Measurements from ENCODE around the gene SF3B4.
"Not testable (repeated sequence)": the region's sequence is repeated elsewhere in the genome, so short reads cannot be mapped to it uniquely, and the experiment has no call there.

SF3B4 gene

DNA sequence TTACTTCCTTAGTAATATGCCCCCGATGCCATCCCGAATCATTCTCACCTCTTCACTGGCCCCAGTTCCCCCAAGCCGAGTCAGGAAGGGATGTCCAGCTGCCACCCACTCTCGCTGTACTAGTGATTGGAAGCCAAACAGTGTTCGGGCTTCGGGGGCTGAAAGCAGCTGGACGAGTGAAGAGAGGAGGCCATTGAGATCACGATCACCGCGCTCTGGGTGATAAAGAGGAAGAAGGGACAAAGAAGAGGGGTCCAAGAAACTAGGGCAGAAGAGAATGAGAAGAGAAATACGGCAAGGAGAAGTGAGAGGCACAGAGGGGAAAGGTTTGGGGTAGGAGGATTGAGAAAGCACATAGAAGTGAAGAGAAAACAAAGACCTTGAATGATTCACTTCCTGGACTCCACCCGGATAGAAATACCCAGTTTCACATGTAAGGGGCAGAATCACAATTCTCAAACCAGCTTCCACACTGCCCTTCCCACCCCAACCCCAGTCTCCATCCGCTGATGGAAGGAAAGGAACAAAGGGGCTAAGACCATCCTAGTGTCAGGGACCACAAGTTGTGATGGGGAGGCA lies 3.7 kb upstream of the SF3B4 start:
- DNase-seq, result no peak

DNA sequence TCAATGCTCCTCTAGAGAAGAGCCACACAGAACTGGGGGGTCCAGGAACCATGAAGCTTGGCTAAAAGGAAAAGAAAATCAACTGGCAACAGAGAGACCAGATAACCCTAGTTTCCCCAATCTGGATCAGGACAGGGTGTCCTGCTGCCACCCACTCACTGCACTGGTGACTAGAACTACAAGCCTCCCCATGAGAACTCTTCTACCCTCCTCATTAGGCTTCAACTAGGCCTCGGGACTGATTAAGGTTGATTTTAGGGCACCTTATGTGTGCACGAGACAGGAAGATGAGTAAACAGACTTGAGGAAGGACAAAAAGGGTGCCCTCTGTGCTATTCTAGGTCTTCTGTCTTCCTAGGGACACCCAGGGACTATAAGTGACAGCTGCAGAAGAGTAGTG lies 2.3 kb upstream of the SF3B4 start:
- no peak for DNase-seq

DNA sequence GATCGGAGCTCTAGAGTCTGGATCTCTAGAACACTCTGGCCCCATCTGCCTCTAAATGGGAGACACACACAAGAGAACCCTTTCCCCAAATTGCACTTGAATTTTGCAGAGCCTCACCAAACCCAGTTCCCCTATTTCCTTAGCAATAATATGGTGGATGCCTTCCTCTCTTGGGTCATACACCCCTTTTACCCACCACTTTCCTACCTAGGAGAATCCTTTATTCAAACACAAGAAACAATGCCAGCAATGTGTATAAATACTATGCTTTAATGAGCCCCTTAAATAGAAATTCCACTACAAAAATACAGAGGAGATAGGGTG lies 760 bp upstream of the SF3B4 start:
- DNase-seq, result no peak

DNA sequence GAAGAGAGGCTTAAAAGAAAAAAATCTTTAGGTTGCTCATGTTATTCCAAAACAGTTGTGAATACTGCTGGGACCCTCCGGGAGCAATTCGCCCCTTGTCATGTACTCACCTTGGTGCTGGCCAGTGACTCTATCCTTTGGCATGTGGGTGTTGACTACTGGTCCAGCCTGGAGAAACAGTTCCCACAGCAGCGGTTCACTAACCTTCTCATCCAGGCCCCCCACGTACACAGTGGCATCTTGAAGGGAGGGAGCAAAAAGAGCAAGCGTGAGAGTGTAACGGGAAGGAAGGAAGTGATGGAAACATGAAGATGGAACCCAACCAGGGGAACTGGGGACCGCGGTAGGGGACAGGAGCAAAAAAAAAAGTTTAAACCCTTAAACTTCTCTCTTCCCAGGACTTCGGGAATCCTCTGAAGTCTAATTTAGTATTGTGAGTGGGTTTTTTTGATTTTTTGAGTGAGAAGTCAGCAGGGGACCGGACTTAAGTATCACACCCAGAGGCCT lies 494 bp downstream of the SF3B4 start:
- no peak for DNase-seq

DNA sequence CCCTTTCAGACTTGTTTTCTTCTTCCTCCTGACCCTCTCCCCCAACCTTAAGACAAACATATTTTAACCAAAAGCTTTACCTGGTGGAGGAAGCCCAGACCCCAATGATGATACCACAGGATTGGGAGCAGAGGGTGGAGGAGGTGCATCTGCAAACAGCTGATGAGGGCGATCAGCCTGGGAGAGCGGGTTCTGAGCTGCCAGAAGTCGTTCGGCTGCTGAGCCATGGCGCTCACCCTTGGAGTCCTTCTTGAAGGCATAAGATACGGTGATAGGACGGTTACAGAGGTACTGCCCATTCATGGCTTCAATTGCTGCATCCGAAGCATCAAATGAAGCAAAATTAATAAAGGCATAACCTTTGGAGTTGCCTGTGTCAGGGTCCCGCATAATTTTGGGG lies 1.3 kb downstream of the SF3B4 start:
- no peak for DNase-seq

DNA sequence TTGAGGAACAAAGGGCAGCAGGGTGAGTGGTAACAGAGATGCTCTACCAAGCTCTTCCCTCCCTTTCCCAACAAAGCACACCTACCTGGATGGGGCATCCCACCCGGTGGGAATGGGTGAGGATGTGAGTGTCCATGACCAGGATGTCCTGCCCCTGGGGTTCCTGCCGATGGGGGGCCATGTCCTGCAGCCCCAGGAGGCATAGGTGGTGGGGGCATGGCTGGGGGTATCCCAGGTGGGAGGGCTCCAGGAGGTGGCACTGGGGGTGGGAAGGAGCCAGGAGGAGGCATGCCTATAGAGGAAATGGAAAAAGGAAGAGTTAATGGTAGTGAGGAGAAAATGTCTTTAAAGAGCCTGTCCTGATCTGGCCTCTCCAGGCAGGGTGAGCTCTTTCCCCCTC lies 1.9 kb downstream of the SF3B4 start:
- DNase-seq, result no peak

DNA sequence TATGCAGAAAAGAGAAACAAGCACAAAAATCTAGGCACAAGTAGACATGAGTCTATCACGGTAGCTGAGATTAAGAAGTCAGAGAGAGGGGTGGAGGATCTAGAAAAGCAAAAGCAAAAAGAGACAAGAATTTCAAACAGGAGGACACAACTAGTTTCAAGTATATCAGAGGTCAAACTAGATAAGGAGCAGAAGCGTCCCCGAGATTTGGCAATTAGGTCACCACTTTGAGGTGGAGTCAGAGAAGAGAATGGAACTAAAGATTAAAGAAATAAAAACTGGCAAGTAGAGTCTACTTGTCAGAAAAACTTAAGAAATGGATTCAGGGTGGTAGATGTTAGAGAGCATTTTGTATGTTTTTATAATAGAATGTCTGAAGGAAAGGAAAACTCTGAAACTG lies 2.3 kb downstream of the SF3B4 start:
- DNase-seq, result peak; percentile 57

DNA sequence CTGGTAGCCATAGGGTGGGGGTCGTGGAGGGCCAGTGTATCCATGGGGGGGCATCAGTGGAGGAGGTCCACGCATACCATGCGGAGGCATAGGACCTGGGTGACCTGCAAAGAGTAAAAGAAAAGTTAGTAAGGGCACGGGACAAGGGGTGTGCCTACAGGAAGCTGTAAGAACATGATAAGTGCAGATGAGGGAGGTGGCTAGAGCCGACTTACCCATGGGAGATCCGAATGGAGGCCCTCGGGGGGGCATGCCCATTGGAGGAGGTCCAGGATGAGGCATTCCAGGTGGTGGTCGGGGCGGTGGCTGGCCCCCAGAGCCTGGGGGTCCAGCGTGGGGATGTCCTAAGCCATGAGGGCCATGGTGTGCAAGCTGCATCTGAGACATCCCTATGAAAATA lies 4.0 kb downstream of the SF3B4 start:
- peak; percentile 86 for DNase-seq

DNA sequence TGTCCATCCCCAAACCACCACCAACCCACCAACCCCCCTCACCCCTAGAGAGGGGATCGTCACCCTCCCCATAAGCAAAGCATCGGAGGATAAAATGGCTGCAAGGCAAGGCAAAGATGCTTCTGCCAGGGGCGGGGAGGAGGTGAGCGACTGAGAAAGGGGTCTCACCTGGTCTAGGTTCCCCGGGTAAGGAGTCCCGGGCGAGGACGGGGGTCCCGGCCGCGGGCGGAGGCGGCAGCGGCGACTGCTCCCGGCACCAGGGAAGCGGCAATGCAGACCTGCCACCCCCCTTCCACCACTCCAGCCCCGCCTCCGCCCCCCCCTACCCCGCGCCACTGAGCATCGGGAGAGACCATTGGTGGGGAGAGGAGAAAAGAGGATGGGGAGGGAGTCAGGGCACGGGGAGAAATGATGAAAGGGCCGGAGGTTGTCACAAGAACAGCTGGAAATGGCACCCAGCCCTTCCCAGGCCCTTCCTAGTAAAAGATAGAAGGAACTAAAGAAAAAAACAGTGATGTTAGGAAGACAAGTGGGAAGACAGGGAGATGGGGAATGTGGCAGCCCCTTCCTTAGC lies 9.9 kb downstream of the SF3B4 start, which contains the start of gene SV2A:
TSS of gene SV2A (minus strand) at position 274 of the 574 bp plus-strand sequence. CDS start 4,004 bp downstream, outside the sequence.
- peak; percentile 49 for DNase-seq

DNA sequence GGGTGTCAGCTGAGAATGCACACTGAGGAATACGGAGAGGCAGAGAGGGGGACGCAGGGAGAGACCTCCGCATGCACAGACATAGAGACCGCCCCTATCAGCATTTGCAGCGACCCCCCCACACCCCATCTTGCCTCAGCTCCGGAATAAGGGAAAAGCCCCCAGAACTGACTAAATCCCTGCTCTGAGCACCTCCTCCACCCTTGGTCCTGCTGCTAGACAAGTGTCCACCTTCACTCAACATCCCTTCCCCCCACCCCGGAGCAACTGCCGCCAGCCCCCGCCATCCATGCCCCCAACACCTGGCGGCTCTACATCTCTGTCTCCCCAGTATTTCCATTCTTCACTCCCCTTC lies 10.7 kb downstream of the SF3B4 start:
- DNase-seq, result no peak

DNA sequence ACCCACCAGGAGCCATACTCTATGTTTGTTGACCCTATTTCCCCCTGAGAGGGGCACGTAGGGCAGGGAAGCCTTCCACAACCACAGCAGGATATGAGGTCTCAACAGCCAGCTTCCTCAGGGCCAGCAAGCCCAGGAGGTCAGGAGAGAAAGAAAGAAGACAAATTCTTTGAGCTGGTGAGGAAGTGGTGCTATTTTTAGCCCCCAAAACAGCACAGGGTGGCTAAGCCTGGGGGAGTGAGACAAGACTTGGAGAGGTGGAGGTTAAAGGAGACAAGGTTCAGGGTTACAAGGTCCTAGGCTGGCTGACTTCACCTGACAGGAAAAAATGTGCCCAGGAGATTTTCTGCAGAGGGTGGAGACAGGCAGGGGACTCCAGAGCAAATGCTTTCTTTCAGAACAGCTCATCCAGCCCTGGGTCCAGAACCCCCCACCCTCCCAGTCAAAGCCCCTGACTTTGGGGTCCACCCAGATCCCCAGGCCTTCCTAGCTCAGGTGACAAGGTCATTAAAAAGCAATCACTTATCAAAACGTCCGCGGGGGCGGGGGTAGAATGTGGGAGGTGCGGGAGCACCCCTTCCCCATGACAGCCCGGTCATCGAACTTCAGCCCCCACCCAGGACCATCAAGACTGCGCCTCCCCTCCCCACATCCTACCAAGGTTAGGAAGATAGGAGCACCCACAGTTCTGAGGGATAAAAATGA lies 11.3 kb downstream of the SF3B4 start:
- no peak for DNase-seq

DNA sequence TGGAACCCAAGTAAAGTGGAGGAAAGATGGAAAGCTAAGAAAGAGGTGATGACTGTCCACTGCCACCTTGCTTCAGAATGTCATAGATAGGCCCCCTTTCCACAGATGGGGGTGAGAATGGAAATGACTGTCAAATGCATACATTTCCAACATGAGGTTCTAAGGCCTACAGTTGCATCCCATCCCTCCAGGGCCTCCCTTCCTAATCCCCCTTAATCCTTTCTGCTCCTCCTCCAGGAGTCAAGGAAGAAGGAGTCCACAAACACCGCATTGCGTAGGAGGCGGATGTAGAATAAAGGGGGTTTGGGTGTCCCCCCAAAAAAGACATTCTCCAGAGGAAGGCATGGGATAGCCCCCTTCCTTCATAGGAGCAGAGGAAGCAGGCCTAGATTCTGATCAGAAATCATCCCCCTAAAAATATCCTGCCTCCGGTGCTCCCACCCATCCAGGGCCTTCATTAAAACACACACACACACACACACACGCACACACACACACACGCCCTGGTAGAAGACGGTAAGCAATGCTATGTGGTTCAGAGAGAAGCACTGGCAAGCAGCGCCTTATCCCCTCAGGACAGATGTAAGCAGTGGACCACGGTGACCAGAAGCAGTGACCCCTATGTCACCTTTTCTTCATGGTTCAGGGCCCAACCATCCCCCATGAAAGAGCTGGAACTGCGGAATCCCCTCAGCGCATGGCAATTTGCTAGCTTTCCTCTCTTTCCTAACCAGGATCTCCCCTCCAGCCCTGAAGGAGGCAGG lies 12.0 kb downstream of the SF3B4 start:
- no peak for DNase-seq

DNA sequence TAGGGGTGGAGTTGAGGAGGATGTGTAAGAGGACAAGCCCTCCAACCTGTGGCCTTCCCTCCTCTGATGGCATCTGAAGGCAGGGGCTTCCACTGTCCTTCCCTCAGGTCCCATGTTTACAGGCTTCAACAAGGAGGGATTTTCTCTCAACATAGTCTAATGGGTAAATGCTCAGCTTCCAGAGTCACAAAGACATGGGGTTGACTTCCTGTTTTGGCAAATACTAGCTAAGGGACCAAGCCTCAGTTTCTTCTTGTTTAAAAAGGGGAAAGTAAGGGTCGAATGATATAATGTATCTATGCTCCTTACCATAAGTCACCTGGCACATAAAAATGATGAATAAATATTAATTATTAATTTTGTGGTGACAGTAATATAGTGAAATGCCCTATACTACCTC lies 13.1 kb downstream of the SF3B4 start:
- no peak for DNase-seq

DNA sequence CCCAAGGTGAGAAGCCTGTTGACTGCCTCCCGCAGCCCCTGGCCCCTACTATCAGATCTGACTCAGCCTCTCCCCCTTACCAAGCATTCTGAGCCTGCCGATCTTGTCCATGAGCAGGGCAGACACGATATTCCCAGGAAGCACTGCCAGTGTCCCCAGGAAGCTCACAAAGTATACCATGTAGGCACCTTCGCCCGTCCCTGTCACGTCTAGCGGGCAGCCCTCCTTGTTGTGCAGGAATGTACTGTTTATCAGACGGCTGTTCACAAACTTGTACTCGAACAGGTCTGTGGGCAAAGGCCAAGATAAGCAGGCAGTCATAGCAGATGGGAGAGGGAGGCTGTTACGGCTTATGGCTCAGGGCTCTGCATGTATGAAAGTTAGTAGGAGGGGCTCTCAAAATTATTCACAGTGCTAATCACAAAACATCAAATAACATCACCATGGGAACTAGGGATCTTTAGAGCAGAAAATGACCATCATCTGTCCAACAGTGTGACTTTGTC lies 21.0 kb downstream of the SF3B4 start:
- peak; percentile 78 for DNase-seq

DNA sequence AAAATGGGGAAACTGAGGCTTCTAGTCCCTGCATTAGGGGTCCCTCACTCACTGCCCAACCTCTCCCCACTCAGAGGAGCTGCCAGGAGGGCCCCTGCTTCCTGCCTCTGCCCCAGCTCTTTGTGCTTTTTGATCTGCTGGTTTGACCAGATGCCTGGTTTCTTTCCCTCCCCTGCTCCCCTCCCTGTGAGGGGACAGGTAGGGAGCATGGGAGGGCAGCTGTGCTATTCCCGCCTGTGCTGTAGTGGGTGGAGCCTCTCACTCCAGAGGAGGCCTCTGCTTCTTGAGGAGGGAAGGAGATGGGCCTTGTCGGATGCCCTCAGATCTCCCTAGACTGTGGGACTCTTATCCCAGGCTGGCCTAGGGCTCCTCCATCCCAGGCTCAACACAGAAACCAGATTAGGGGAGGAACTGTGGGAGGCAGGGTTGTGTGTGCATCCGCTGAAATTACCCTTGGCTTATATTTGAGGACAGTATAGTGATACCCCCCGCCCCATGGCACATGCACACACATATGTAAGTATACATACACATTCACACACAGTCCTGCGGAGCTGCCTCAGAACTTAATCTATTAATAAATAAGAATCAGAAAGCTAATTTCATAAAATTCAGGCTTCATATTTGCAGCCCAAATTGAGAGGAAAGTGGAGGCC lies 23.6 kb downstream of the SF3B4 start:
- no peak for DNase-seq

DNA sequence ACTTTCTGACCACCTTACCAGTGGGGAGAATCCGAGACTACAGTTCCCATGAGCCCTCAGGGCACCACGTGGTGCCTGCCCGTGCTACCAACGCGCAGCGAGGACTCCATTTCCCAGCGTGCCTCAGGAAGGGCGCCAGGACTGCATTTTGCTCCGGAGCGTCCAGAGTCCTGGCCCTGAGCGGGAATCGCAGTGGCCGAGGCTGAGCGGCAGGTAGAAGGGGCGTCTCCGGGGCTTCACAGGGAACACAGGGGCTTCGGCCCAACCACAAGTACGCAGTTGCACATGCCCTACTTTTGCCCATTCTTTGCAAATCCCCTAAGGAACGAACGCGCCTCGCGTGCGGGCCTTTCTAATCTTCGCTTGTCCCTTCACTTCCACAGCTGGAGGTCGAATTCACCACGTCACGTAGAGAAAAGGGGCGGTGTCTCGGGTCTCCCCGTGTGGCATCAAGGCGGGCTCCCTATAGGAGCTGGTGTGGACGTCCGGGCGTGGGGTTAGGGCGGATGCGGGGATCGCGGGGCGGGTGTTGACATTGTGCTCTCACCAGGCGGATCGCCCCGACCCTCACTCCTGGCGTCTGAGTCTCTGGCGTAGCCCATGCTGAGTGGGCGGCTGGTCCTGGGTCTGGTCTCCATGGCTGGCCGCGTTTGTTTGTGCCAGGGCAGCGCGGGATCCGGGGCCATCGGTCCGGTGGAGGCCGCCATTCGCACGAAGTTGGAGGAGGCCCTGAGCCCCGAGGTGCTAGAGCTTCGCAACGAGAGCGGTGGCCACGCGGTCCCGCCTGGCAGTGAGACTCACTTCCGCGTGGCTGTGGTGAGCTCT lies 27.9 kb downstream of the SF3B4 start, which contains the start of gene BOLA1:
TSS of gene BOLA1 (plus strand) at position 109 of the 825 bp plus-strand sequence. CDS start at position 601, 492 bp downstream.
- DNase-seq, result peak; percentile 97

DNA sequence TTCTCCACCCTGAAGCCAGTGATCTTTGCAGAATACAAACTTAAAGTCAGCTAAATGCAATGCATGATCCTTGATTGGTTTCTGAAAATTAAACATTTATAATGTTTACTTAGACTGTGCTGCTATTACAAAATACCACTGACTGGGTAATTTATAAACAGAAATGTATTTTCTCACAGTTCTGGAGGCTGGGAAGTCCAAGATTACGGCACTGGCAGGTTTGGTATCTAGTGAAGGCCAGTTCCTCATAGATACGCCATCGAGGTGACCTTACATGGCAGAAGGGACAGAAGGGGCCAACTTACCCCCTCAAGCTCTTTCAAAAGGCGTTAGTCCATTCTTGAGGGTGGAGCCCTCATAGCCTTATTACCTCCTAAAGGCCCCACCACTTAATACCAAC lies 31.0 kb downstream of the SF3B4 start:
- DNase-seq, result no peak

DNA sequence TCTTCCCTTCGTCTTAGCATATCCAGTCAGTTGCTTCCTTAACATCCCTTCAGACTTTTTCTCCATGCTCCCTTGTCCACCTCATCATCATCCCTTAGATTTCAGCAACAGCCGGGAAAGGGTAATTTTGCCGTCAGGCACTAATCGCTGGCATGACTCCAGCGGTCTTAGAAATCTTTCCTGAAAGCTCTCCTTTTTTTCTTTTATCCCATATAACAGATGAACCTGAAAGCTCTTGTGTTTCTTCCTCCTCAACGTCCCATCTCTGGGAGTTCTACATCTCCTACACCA lies 38.7 kb downstream of the SF3B4 start:
- DNase-seq, result no peak

DNA sequence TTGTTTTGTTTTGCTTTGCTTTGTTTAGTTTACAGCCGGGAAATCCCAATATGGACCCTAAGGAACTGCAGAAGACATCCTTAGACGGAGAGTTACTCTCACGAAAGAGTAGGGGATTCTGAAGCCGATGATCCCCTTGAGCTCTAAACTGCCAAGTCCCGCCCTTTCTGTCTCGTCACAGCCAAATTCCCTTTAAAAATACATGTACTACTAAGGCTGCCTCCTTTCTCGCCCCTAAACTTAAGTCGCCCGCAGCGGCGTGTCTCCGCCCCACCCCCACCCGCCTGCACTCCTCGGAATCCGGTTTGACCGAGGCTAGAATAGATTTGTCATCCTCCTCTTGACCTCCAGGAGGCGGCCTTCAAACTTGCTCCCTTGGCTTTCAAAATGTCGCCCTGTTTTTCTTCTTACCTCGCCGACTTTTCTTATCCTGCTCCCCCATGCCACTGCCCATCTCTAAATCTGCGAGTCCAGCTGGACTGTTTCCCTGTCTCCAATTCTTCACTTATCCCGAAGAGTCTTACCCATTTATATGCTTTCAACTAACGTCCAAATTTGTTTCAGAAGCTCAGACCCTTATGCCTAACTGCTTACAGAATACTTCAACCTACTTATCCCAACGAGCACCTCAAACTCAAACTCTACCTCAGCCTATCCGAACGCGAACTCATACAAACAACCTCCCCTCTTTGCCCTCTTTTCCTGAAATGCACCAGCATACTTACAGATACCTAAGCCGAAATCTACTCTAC lies 39.2 kb downstream of the SF3B4 start:
- DNase-seq, result peak; percentile 97

DNA sequence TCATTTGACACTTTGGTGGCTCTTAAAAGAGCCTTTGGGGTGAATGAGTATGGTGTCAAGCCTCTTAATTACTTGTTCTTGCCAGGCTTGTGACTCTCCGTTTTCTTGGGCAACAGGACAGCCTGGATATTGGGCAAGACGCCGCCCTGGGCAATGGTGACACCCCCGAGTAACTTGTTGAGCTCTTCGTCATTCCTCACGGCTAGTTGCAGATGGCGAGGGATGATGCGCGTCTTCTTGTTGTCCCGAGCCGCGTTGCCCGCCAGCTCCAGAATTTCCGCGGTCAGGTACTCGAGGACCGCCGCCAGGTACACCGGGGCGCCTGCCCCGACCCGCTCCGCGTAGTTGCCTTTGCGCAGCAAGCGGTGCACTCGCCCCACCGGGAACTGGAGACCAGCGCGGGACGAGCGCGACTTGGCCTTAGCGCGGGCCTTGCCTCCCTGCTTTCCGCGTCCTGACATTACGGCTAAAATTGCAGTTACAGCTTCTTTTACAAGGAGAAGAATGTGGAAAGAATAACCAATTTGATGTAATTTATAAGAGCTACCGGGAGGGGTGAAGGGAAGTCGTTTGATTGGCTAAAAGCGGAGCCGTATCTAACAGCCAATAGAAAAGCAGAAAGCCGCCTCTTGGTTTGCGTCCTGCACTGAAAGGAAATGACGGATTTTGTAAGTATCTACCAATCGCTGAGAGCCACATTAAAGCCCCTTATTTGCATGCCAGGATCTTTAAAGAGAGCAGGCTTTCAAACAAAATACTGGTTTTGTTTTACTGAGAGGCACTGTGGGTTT lies 40.0 kb downstream of the SF3B4 start:
- peak; percentile 99 for DNase-seq

DNA sequence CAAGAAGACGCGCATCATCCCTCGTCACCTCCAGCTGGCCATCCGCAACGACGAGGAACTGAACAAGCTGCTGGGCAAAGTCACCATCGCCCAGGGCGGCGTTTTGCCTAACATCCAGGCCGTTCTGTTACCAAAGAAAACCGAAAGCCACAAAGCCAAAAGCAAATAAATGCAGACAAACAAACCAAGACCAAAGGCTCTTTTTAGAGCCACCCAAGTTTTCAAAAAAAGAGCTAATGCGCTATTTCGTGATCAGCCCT lies 40.5 kb downstream of the SF3B4 start:
- DNase-seq, result not testable (repeated sequence)

Data from hematopoietic multipotent progenitor cell treated with erythropoietin and hydrocortisone succinate and interleukin-3 and kit ligand, for 6 days (in vitro differentiated cells).